Stimulated activated CD8-positive, alpha-beta memory T cell treated with anti-CD3 and anti-CD28 coated beads, Interleukin-7, amount 100 ng/mL, for 4 hours (primary cell): Measurements from ENCODE around the gene ECI1.

Source experiments
- DNase-seq, 2 donors: peaks; one replicate each; pipeline ENCODE4 v3.0.0-alpha.2; 2020; ENCODE audit warnings: low read depth in 2 of 2

Gene ECI1

GRCh38 chr16:2233872-2234812 lies 17.2 kb downstream of the ECI1 start:
- no peak for DNase-seq

GRCh38 chr16:2233046-2233775 lies 18.2 kb downstream of the ECI1 start:
- DNase-seq, result no peak

- no peak for DNase-seq
Observed at GRCh38 chr16:2232094-2232990, 19.0 kb downstream of the ECI1 start.

- no peak for DNase-seq
Observed at GRCh38 chr16:2231016-2231931, 20.1 kb downstream of the ECI1 start.

- DNase-seq, result no peak
Observed at GRCh38 chr16:2230376-2230775, 21.0 kb downstream of the ECI1 start.

- DNase-seq, result no peak
Observed at GRCh38 chr16:2229632-2230250, 21.6 kb downstream of the ECI1 start.

GRCh38 chr16:2229091-2229490 lies 22.3 kb downstream of the ECI1 start:
- no peak for DNase-seq

GRCh38 chr16:2228161-2228824 lies 23.1 kb downstream of the ECI1 start:
- DNase-seq, result no peak

- DNase-seq, result no peak
Observed at GRCh38 chr16:2226918-2227317, 24.5 kb downstream of the ECI1 start.

- no peak for DNase-seq
Observed at GRCh38 chr16:2226245-2226793, 25.1 kb downstream of the ECI1 start.

GRCh38 chr16:2223942-2224486 lies 27.4 kb downstream of the ECI1 start:
- DNase-seq, result no peak

GRCh38 chr16:2223221-2223941 lies 28.0 kb downstream of the ECI1 start, which contains the start of gene E4F1:
Gene E4F1, plus strand, starts transcription at chr16:2223591. Its CDS starts 23 bp downstream, at chr16:2223614.
- DNase-seq, result peak; percentile 98 to 99

- no peak for DNase-seq
Observed at GRCh38 chr16:2216330-2216729, 35.1 kb downstream of the ECI1 start.

GRCh38 chr16:2214719-2214968 lies 36.7 kb downstream of the ECI1 start, which contains the start of gene PGP:
Gene PGP, minus strand, starts transcription at chr16:2214840. Its CDS starts 63 bp downstream, at chr16:2214777.
- no peak for DNase-seq

- no peak for DNase-seq
Observed at GRCh38 chr16:2213817-2214718, 37.3 kb downstream of the ECI1 start.

GRCh38 chr16:2212362-2213324 lies 38.7 kb downstream of the ECI1 start:
- no peak for DNase-seq
